ENCODE measurements around the gene GPM6B. TPM values are rescaled to one million over a fixed set of nuclear protein-coding genes. Genes with fewer than 3 reads are reported as not detected.

Gene GPM6B
- total RNA-seq, 2 donors from 2014 or later, result 6.4 to 7.1 TPM

- intact Hi-C loops (cut with DNase I), result no loop called here
- no peak for ATAC-seq
- DNase-seq, result no peak
Measured at GRCh38 chrX:13827298-13828090, 10.6 kb upstream of the GPM6B start.

GRCh38 chrX:13826770-13827169, 9.9 kb upstream of the GPM6B start:
- intact Hi-C loops (cut with DNase I), result no loop called here
- ATAC-seq (no peak), DNase-seq (no peak)

- DNase-seq (peak; percentile 22), ATAC-seq (no peak)
- intact Hi-C loops (cut with DNase I), result no loop called here
Measured at GRCh38 chrX:13825178-13825762, 8.4 kb upstream of the GPM6B start.

- intact Hi-C loops (cut with DNase I), result no loop called here
- ATAC-seq (no peak), DNase-seq (no peak)
Measured at GRCh38 chrX:13824746-13825145, 7.9 kb upstream of the GPM6B start.

- DNase-seq (no peak), ATAC-seq (no peak)
- intact Hi-C loops (cut with DNase I), result no loop called here
Measured at GRCh38 chrX:13821738-13822137, 4.8 kb upstream of the GPM6B start.

GRCh38 chrX:13816176-13816575, 717 bp downstream of the GPM6B start:
- no peak for DNase-seq
- intact Hi-C loops (cut with DNase I), result no loop called here
- no peak for ATAC-seq

- intact Hi-C loops (cut with DNase I), result no loop called here
- DNase-seq, result no peak
- no peak for ATAC-seq
Measured at GRCh38 chrX:13815664-13816063, 1.2 kb downstream of the GPM6B start.

GRCh38 chrX:13808865-13809264, 8.0 kb downstream of the GPM6B start:
- ATAC-seq (no peak), DNase-seq (no peak)
- intact Hi-C loops (cut with DNase I), result no loop called here

GRCh38 chrX:13808293-13808692, 8.6 kb downstream of the GPM6B start:
- DNase-seq (no peak), ATAC-seq (no peak)
- intact Hi-C loops (cut with DNase I), result no loop called here

- intact Hi-C loops (cut with DNase I), result no loop called here
- ATAC-seq (no peak), DNase-seq (no peak)
Measured at GRCh38 chrX:13805241-13805640, 11.7 kb downstream of the GPM6B start.

- ATAC-seq (no peak), DNase-seq (no peak)
- intact Hi-C loops (cut with DNase I), result no loop called here
Measured at GRCh38 chrX:13803116-13803515, 13.8 kb downstream of the GPM6B start.

- no peak for DNase-seq
- intact Hi-C loops (cut with DNase I), result no loop called here
- ATAC-seq, result no peak
Measured at GRCh38 chrX:13798184-13798583, 18.7 kb downstream of the GPM6B start.

- no peak for DNase-seq
- intact Hi-C loops (cut with DNase I), result no loop called here
- ATAC-seq, result no peak
Measured at GRCh38 chrX:13797512-13797911, 19.4 kb downstream of the GPM6B start.

GRCh38 chrX:13794417-13794816, 22.5 kb downstream of the GPM6B start:
- intact Hi-C loops (cut with DNase I), result no loop called here
- DNase-seq (no peak), ATAC-seq (no peak)

GRCh38 chrX:13793897-13794296, 23.0 kb downstream of the GPM6B start:
- ATAC-seq (no peak), DNase-seq (no peak)
- intact Hi-C loops (cut with DNase I), result no loop called here

GRCh38 chrX:13791559-13791958, 25.3 kb downstream of the GPM6B start:
- ATAC-seq (peak in 1 of 2 donors; percentile 29), DNase-seq (no peak)

GRCh38 chrX:13791145-13791544, 25.7 kb downstream of the GPM6B start:
- intact Hi-C loops (cut with DNase I), result no loop called here
- no peak for DNase-seq
- ATAC-seq, result no peak

More at GRCh38 chrX:13791559-13791958, 25.3 kb downstream of the GPM6B start:
- intact Hi-C loops (cut with DNase I), result no loop called here

- DNase-seq (no peak), ATAC-seq (peak; percentile 12 to 39)
- intact Hi-C loops (cut with DNase I), result no loop called here
Measured at GRCh38 chrX:13790206-13791131, 26.4 kb downstream of the GPM6B start.

GRCh38 chrX:13786048-13786447, 30.8 kb downstream of the GPM6B start:
- intact Hi-C loops (cut with DNase I), result no loop called here
- no peak for ATAC-seq
- no peak for DNase-seq

GRCh38 chrX:13780868-13781427, 35.9 kb downstream of the GPM6B start:
- ATAC-seq (no peak), DNase-seq (no peak)
- intact Hi-C loops (cut with DNase I), result no loop called here
